ENCODE results near the gene FAF2.
"Not testable (repeated sequence)": the region's sequence is repeated elsewhere in the genome, so short reads cannot be mapped to it uniquely, and the experiment has no call there.

Gene FAF2

GRCh38 chr5:176461349-176461748 lies 13.2 kb downstream of the FAF2 start:
- DNase-seq: no peak

- no peak for DNase-seq
Observed at GRCh38 chr5:176463113-176463764, 15.1 kb downstream of the FAF2 start.

DNA sequence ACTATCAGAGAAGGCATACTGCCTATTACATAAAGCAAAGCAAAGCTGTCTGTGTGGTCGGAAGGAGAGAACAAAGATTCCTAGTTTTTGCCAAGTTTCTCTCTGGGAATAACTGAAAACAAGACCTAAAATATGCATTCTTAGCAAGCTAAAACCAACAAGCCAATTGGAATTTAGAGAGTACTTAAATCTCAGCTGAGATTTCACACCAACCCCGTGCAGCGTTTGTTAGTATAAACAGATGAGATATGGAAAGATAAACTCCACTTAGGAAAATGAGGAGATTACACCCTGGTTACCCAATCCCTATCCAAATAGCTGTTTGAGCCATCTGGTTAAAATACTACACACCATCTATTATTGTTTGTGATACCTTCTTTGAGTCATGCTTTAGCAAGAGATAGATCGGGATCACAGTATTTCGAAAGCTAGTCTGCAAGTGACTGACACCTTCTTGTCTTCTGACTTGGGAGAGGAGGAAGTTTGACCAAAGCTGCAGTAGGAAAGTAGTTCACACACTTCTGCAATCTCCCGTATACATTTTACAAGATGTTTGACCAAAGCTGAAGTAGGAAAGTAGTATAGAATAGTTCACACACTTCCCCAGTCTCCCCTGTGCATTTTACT lies 18.2 kb downstream of the FAF2 start:
- DNase-seq: no peak

- no peak for DNase-seq
Observed at GRCh38 chr5:176469296-176469695, 21.1 kb downstream of the FAF2 start.

DNA sequence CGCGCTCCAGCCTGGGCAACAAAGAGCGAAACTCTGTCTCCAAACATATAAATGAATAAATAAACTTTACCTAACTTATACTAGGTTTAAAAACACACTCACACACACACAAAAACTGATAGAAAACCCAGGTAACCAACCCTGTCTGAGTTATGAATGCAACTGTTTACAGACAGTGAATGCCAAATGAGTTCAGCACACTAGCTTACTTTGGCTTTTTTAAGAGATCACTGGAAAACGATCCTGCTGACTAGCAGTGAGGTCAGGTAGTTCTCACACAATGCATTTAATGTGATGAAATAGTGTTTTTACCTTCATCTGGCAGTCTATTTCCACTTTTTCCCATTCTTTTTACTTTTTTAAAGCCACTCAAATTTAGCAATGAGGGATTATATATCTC lies 22.4 kb downstream of the FAF2 start:
- DNase-seq: no peak

DNA sequence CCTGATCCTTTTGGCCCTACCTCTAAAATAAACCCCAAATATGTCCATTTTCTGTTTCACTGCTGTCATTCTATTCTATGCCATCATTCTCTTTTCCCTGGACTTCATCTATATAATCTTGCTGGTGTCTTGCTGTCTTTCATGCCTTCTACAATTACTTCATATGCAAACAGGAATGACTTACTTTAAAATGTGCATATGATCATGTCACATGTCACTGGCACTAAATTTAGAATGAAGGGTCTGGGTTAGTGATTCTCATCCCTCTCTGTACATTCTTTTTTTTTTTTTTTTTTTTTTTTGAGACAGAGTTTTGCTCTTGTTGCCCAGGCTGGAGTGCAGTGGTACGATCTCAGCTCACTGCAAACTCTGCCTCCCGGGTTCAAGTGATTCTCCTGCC lies 22.9 kb downstream of the FAF2 start:
- no peak for DNase-seq

GRCh38 chr5:176473335-176474006 lies 25.3 kb downstream of the FAF2 start:
- DNase-seq: no peak

DNA sequence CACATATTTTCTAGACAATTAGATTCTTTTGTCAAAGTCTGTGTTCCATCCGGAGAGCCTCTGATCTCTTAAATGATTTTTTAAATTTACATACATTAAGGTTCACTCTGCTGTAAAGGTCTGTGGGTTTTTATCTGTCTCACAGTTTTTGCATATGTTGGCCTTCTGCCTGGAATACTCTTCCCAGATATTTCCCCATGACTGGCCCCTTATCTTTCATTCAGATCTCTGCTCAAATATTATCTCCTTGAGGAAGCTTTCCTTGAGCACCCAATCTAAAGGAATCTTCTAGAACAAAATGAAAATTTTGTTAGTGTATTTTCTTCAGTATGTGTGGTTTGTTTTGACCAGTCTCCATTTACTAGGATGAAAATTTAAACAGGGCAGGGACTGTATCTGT lies 26.3 kb downstream of the FAF2 start:
- no peak for DNase-seq

- DNase-seq: no peak
Observed at GRCh38 chr5:176481711-176482110, 33.5 kb downstream of the FAF2 start.

DNA sequence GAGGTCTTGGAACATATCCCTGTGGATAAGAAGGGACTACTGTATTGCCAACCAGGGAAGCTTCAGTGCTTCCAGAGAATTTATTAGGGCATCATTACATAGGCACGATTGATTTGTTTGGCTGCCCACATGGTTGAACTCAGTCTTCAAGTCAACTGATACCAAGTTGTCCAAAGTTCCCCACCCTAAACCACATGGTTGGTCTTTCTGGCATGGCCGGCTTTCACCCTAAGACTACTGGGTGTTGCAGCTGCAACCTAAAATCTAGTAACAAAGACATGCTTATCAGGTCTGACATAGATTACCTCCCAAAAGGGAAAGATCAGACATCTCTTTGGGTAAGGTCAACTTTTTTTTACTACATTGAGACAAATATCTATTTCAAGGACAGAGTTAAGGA lies 37.0 kb downstream of the FAF2 start:
- DNase-seq: no peak

- no peak for DNase-seq
Observed at GRCh38 chr5:176486189-176486757, 38.1 kb downstream of the FAF2 start.

DNA sequence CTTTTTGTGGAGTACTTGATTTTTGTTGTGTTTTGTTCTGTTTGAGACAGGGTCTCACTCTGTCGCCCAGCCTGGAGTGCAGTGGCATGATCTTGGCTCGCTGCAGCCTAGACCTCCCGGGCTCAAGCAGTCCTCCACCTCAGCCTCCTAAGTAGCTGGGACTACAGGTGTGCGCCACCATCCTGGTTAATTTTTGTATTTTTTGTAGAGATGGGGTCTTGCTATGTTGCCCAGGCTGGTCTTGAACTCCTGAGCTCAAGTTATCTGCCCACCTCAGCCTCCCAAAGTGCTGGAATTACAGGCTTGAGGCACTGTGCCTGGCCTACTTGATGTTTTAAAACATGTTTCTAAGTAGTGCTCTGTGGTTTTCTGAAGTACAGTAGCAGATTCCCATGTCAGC lies 39.0 kb downstream of the FAF2 start:
- not testable (repeated sequence) for DNase-seq

DNA sequence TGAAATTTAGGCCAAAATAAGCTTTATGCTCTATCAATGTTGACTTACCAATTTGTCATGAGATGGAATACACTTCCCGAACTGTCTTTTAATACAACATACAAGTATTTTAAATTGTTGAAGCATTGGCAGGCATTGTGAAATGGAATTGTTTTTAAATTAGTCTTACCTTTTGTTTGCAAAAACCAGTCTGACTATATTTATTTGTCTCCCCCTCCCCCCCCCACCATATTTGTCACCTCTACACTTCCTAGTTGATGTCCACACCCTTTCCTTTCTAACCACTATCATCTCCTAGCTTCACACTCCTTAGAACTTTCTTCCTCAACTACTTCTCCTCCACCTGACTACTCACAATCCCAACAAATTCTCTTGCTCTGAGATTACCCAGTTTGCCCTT lies 40.9 kb downstream of the FAF2 start:
- DNase-seq: no peak

- no peak for DNase-seq
Observed at GRCh38 chr5:176490301-176490700, 42.1 kb downstream of the FAF2 start.

DNA sequence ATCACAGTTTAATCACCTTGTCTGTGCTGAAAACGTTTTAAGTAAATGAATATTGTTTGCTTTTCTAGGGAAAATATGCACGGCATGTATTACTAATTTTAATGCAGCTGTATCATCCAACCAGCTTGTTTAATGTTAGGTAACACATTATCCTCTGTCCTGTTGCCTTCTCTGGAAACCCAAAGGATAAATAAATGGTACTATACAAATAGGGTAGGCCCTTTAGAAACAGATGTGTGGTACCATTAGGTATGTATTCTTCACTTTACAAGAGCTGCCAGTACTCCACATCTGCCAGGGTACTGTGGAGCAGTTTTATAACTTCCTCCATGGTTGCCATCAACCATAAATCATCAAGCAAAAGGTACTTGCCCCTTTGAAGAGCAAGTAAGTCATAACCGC lies 42.9 kb downstream of the FAF2 start:
- DNase-seq: no peak

GRCh38 chr5:176491901-176492300 lies 43.7 kb downstream of the FAF2 start:
- DNase-seq: no peak

DNA sequence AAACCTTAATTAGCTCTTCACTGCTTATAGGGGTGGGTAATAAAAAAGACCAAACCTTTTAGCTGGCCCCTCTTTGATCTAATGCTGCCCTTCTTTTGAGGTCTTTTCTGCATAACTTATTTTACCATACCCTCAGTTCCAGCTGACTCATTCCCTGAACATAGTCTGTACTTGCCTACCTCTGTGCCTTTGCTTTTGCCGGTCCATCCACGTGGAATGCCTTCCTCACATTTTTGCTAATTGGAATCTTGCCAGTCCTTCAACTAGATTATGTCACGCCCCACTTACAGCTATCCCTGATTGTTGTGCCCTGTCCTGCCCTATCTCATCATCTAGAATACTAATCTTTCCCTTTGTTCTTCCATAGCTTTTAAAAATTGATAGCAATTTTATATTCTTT lies 44.2 kb downstream of the FAF2 start:
- DNase-seq: no peak

GRCh38 chr5:176497852-176498251 lies 49.7 kb downstream of the FAF2 start:
- DNase-seq: no peak

- no peak for DNase-seq
Observed at GRCh38 chr5:176499273-176499672, 51.1 kb downstream of the FAF2 start.

- DNase-seq: no peak
Observed at GRCh38 chr5:176500511-176500910, 52.3 kb downstream of the FAF2 start.

GRCh38 chr5:176501333-176501732 lies 53.1 kb downstream of the FAF2 start:
- no peak for DNase-seq

GRCh38 chr5:176503496-176503895 lies 55.3 kb downstream of the FAF2 start:
- no peak for DNase-seq

DNA sequence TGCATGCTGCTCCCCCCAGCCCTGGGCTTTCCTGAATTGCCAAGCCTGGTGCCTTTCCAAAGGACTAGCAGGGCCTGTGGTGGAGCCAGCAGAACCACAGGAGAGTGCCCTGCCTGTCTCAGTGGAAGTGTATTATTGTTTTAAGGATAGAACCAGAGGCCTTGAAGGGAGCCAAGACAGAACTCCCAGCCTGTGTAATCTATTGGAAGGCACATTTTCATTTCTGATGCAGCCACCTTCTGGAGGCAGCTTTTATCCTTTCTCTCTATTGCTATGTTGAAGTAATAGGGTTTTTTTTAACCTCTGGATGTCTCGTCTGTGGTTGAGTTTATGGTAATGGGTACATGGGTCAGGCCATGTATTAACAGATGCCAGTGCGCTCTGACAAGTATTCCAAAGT lies 59.7 kb downstream of the FAF2 start:
- DNase-seq: no peak

- no peak for DNase-seq
Observed at GRCh38 chr5:176508603-176509002, 60.4 kb downstream of the FAF2 start.

Data from DMS153 (cell line).